GM18502 (cell line): ENCODE results near the gene SERPINB4.

Source experiments
- ATAC-seq: cut with Tn5 transposase; IDR thresholded peaks from one replicate; pipeline ENCODE4 v1.9.1; 2021; ENCODE audit warnings: mild to moderate bottlenecking; ENCODE audit not compliant: unreplicated experiment, poor library complexity

SERPINB4 gene

DNA sequence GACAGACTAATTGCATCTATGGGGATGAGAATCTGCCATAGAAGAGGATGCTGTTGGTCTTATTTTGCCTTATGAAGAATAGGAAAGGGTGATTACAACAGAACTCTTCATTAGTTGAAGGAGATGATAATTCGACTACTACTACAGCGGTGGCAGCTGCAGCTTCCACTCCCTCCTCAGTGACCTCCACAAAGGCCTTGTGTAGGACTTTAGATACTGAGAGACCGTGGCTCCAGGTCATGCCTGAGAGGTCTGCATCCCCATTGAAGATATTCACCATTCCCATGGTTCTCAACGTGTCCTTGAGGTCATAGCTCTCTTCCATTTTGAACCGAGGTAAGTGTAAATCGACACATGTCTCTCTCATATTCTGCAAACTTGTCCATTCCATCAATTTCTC is 6.4 kb downstream of the SERPINB4 start:
- no peak for ATAC-seq

DNA sequence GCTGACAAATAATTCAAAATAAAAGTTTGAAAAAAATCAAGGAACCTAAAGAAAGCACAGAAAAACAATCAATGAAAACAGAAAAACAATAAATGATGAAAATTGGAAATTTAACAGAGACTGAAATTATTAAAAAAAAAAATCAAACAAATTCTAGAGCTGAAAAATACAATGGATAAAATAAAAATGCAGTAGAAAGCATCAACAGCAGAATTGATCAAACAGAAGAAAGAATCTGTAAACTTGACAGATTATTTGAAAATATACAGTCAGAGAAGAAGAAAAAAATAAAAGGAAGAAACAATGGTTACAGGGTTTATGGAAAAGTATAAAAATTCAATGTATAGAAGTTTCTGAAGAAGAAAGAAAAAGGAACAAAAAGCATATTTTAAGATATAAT is 16.2 kb downstream of the SERPINB4 start:
- ATAC-seq: no peak

DNA sequence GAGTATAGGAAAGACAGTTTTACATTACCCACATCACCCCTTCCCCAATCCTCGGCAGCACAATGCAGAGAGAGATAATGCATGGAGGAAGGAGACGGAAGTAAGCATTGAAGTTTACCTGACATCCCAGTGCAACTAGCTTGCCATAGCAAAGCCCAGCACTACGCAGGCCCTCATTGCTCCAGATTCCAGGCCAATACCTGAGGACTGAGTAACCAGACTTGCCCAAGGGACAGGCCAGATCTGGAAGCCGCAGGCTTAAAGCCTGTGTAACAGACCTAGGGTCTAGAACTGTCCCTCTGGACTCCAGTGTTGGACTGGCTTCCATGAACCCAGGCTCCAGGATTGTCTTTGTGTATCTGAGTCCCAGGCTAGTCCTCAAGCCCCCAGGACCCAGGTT is 17.6 kb downstream of the SERPINB4 start:
- no peak for ATAC-seq

DNA sequence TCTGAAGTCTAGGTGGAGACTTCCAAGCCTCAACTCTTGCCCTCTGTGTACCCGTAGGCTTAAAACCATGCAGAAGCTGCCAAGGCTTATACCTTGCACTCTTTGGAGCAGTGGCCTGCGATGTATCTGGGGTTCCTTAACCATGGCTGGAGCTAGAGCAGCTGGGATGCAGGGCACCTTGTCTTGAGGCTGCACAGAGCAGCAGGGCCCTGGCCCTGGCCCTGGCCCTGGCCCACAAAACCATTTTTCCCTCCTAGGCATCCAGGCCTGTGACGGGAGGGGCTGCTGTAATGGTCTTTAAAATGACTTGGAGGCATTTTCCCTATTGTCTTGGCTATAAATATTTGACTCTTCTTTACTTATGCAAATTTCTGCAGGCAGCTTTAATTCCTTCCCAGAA is 19.2 kb downstream of the SERPINB4 start:
- no peak for ATAC-seq

DNA sequence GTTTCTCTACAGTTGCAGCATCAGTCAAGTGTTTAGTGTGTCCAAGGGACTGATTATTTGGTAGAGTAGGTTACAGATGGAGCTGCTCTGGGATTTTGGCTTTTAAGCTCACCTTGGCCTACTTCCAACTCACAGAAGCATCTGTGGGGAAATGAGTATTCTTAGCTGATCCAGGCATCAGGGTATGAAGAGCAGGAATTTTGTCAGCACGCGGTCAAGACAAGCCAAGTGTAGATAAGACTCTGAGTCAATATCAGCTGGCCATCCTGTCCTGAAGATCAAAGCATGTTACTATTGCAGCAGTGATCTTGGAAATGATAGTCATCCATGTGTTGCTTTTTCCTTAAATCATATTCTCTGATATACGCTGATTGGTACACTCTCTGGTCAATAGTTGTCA is 24.4 kb downstream of the SERPINB4 start:
- ATAC-seq: no peak

DNA sequence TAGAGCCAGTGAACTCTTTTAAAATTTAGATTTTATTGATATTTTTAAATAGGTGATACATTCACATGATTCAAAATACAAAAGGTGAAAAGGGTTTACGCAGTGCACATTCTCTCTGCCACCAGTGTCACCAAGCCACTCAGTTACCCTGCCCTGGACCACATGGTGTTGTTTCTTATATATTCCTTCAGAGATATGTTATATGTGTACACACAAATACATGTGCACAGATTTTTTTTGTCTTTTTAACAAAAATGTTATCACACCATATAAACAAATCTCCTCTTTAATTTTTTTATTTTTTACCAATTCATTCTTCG is 26.2 kb downstream of the SERPINB4 start:
- peak; percentile 14 for ATAC-seq

DNA sequence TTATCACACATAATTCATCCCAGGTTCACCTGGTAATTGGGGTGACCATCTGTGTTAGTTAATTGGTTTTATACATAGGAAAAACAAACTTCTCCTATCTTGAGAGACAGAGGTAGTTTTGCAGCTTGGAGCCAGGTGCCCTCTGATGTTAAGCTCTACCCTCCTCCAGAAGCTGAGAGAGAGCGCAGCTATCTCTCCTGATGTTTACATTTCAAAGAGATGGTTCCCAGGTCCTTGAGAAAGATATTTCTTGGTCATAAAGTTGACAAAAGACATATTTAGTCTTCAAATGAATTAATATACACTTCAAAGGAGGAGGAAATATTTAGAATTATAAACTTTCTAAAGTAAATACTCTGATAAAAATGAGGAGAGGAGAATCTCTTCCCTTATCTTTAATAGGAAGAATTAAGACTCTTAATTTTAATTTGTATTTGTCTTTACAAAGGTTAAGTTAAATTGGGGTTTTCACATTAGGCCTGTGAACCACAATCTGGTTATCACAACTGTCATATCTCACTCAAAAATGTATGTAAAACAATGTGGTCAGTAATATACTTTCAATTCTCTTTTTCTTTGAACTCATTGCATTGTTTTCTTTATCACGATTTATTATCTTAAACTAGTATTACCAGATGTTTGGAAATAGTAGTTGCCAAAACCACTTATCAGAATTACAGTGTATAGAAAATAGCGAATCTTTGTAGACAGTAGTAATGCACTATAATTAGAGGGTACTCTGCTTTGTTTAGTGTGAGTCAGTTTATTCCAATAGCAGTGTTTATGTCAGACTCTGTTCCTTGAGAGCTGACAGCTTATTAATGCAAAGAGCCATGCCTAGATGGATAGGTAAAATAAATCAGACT is 26.8 kb downstream of the SERPINB4 start:
- peak; percentile 93 for ATAC-seq

DNA sequence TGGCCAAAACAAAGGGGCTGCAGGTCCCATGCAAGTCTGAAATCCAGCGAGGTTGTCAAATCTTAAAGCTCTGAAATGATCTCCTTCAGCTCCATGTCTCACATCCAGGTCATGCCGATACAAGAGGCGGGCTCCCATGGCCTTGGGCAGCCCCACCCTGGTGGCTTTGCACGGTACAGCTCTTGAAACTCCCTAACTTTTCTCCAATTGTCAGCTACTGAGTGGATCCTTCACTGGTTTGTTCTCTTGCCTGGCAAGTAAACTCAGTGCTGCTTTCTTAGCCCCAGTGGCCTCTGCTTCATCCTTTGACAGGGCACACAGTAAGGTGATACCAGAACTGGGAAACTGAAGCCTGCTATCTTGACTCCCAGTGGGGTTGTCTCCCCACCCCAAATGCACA is 30.6 kb downstream of the SERPINB4 start:
- ATAC-seq: no peak

DNA sequence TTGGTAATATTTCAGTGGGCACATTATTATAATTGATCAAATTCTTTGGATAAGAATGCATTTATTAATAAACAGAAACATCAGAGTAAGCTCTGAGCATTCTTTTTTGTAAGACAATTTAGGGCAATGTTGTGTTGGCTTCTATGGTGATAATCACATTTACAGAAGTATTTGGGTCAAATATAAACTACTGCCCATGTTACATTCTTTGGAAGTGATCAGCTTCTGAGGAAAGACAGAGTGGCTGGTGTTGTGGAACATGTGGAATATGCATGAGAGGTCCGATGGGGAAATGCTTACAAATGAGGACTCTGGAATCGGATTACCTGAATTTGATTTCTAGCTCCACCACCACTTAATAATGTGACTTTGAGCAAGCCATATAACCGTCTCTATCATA is 37.5 kb downstream of the SERPINB4 start:
- no peak for ATAC-seq

DNA sequence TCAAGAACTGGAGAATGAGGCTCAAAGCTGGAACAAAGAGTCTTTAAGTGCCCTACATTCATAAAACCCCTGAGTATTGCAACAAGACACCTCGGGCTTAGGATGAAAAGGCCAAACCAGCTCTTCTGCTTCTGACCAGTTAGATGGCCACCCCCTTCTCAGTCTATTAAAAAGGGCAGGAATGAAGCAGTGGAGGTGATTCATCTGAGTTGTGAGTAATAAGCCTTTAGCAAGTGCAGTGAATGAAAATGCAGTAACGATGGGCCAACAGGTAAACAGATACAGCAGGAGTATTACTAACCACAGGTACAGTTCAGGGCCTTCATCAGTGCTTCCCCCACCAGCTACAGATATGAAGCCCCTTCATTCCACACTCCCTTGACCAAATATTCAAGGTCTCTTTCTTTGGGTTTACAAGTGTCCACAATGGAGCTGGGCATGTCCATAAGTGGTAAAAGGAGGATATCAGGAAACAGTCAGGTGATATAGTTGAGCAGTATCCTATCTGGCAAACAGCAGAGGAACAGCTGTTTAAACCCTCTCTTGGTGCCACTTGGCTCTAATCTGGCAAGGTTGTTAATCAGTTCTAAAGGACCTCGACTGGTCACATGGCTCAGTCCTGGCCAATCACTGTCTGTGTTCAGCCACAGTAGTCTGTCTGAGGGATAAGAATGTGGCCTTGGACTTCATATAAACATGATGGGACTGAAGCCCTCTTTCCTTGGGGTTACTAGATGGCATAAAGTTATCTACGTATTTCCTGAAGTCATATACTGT is 39.1 kb downstream of the SERPINB4 start:
- no peak for ATAC-seq

DNA sequence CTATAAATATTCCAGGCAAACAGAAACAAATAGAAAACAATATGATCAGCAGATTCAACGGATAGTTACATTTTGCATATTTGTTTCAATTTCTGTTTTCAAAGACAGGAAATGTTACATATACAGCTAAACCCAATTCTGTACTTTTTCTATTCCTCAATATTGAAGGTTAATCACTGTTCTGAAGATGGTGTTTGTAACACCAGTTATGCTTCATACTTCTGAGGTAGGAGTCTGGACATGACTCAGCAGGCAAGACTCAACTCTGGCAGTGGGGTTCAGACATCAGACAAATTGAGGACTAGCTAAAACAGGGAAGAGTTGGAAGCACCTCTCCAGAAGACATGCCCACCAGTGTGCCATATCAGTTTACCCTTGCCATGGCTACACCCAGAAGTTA is 40.3 kb downstream of the SERPINB4 start:
- ATAC-seq: peak; percentile 98

DNA sequence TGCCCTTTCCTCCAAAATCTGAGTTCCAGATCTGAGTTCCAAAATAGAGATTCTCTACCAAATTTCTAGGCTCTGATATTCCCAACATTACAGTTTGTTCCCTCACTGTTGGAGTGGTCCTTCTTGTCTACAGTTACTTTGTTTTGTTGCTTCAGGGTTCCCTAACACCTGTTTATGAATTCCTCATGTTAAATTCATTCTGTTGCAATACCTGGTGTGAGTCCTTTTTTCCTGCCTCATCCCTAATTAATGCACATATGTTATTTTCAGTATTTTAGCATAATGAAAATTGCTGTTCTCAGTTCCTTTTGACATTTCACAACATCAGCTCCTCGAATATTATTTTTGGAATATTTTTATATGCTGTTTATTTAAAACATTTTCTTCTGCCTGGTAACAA is 40.7 kb downstream of the SERPINB4 start:
- no peak for ATAC-seq

DNA sequence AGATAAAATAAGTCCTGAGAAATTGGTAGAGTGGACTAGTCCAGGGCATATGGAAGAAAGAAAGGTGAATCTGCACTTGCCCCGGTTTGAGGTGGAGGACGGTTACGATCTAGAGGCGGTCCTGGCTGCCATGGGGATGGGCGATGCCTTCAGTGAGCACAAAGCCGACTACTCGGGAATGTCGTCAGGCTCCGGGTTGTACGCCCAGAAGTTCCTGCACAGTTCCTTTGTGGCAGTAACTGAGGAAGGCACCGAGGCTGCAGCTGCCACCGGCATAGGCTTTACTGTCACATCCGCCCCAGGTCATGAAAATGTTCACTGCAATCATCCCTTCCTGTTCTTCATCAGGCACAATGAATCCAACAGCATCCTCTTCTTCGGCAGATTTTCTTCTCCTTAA is 47.1 kb downstream of the SERPINB4 start:
- no peak for ATAC-seq

DNA sequence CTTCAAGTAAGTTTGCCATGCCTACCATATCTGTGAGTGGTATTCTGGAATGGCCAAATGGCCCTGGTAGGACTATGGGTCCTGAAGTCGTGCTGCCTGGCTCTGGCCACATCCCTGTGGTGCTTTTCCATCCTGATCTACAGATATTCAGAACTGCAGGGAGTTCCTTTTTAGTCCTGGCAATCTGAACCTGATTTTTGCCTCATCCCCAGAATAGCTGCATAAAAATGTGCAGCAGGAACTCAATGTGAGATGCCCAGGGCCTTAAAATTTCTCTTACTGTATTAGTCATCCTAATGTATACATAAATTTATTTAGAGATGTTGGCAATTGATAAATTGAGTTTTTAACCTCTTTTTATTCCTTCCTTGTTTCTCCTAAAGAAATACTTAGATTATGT is 51.6 kb downstream of the SERPINB4 start:
- no peak for ATAC-seq

DNA sequence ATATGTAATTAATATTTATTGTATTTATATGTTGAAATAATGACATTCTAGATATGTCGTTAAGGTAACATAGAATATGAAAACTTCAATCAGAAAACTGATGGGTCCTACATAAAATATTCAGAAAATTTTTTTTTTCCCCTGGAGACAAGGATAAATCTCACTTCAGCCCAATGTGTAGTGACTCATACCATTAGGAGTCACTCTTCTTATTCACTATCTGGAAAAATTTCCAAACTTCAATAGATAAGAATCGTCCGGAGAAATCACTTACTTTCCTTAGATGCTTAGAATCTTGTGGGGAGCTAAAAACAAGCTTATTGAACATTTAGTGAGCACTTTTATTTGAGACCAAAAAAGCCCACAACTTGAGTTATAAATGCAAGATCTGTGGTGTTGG is 52.3 kb downstream of the SERPINB4 start:
- ATAC-seq: no peak

DNA sequence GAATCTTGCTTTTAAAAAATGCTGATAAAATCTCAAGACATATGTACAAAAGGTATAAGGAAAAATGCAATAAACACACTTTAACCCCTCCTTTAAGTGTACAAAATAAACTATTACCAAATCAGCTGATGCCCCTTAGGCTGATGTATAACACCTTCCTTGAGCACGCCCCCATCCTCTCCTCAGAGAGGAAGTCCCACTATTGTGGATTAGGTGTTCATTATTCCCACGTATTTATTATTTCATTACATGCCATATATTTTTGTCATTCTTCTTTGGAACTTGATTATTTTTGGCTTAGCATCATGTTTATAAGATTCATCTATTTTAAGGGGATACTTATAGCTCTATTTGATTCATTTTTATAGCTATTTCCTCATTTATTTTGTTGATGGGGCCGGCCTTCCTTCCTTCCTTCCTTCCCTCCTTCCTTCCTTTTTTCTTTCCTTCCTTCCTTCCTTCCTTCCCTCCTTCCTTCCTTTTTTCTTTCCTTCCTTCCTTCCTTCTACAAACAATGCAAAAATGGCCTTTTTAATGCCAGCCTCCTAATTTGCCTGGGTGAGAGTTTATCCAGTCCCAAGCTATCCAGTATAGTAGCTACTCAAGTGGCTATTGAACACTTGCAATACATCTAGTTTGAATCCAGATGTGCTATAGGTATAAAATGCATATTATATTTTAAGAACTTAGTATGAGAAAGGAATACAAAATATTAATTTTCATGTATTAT is 52.9 kb downstream of the SERPINB4 start:
- no peak for ATAC-seq

DNA sequence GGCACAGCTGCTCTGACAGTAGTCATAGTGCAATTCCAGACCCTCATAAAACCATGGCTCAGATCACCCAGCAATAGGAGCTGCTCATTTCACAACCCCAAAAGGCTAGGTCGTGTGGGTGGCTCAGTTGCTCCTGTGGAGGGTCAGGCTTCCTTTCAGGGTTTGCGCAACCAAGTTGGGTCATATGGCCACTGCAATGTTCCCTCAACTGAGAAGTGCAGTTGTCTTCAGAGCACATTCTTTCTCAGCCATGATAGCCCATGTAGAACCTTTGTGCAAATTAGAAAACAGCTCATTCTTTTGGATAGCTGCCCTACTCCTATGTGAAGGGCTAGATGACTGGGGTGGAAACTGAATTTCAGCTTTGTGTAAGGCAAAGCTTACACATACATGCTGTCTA is 53.7 kb downstream of the SERPINB4 start:
- ATAC-seq: no peak

DNA sequence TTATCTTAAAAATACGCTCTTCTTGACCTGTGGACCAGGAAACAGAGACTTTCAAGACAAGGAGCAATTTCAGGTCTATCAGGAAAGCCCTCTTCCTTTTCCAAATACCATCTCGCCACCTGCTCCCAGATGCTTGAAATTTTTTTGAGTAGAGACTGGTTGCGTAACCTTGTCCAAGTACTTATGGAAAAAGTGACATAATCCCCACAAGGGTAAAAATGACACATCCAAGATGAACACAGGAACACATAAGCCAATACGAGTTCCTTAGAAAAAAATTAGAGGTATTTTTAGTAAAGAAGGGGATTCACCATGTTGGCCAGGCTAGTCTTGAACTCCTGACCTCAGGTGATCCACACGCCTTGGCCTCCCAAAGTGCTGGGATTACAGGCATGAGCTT is 55.1 kb downstream of the SERPINB4 start:
- ATAC-seq: no peak
